ENCODE results near the gene YPEL4.

DNA sequence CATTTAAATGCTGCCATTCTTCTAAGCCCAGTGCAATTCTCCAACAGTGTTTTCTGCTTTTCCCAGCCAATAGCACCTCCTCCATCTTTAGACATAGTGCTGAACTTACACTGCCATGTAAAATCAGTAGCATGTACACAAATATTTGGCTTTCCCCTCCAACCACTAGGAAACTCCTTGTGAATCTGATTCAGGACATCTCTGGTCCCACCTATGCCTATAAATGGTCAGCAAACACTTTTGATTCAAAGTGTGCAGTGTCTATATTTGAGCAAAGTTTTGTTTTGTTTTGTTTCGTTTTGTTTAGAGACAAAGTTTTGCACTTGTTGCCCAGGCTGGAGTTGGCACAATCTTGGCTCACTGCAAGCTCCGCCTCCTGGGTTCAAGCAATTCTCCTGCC is 24.8 kb downstream of the YPEL4 start:
- no peak for TF ChIP-seq POLR2A (IDR thresholded peaks at IDR 0.05)
- no peak for TF ChIP-seq CTCF (IDR thresholded peaks at IDR 0.05)
- no peak for TF ChIP-seq EP300 (IDR thresholded peaks at IDR 0.05)
- TF ChIP-seq POLR2AphosphoS5 (IDR thresholded peaks at IDR 0.05): no peak

All from sigmoid colon (tissue), 4 donors.